Measurements from ENCODE around the gene STX4.

GRCh38 chr16:31074814-31075183 is 41.4 kb downstream of the STX4 start:
- no peak for TF ChIP-seq ESRRA (IDR thresholded peaks at IDR 0.05; ENCODE audit: borderline replicate concordance, low read depth)
- no peak for TF ChIP-seq SRF (CRISPR knock-in tag; IDR thresholded peaks at IDR 0.05)
- TF ChIP-seq RAD21 (CRISPR knock-in tag; conservative IDR thresholded peaks at IDR 0.05 in 1 of 2, IDR thresholded peaks at IDR 0.05 in 1 of 2) = no peak
- TF ChIP-seq OTX1 (CRISPR knock-in tag; IDR thresholded peaks at IDR 0.05) = no peak
- TF ChIP-seq CTCF (IDR thresholded peaks at IDR 0.05 in 2 of 3, conservative IDR thresholded peaks at IDR 0.05 in 1 of 3; ENCODE audit: insufficient read depth in 2 of 3, low read depth in 1 of 3, low read length in 3 of 3) = no peak
- no peak for TF ChIP-seq KAT2B (IDR thresholded peaks at IDR 0.05; ENCODE audit: low read depth, low read length)
- no peak for TF ChIP-seq ETS1 (conservative IDR thresholded peaks at IDR 0.05; ENCODE audit: control insufficient read depth, low read depth, low read length)
- no peak for TF ChIP-seq NR3C1 (CRISPR knock-in tag; IDR thresholded peaks at IDR 0.05)
- no peak for TF ChIP-seq BRCA1 (IDR thresholded peaks at IDR 0.05)
- TF ChIP-seq BRCA1 (CRISPR knock-in tag; IDR thresholded peaks at IDR 0.05) = no peak
- TF ChIP-seq HCFC1 (IDR thresholded peaks at IDR 0.05; ENCODE audit: low read depth, low read length) = no peak
- TF ChIP-seq MAFG (tag; conservative IDR thresholded peaks at IDR 0.05) = no peak
- no peak for TF ChIP-seq GMEB1 (CRISPR knock-in tag; IDR thresholded peaks at IDR 0.05)

All from K562 (cell line).